ENCODE data around the gene MPZL3.

The MPZL3 gene

GRCh38 chr11:118251858-118252652 lies at the start of gene MPZL3:
Gene MPZL3 (minus strand): TSS chr11:118252365. CDS start chr11:118252294, 71 bp downstream.
- DNase-seq = peak; percentile 63 to 90 (median 86)

GRCh38 chr11:118301600-118302195 lies 49.5 kb upstream of the MPZL3 start:
- DNase-seq = no peak

DNA sequence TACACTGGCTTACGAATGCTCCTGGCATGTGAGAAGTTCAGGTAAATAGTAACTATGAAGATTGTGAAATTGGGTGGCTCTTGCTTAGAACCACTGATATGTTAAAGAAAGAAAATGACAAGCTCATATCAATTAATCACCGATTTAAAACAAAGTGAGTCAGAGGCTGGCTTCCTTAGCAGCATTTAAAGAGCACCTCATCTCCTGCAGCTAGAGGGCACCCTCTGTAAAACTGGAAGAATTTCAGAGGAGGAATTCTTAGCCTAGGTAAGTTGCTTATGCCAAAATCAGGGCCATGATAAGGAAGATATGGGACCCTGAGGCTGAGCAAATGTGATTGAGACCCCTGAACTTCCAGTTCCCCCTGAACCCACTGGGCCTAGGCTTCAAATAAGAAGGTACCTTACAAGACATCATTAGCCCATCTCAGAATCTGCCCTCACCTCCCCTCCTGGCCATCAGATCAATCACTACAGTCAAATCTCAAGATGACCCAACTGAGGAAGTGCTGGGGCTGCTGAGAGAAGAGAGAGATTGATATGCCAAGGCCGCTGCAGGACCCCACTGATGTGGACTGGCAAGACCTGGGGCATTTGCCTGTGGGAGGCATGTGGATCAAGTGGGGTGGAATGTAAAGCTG lies 43.8 kb upstream of the MPZL3 start:
- peak in 5 of 6 experiments; percentile 8 to 60 (median 17) for DNase-seq

DNA sequence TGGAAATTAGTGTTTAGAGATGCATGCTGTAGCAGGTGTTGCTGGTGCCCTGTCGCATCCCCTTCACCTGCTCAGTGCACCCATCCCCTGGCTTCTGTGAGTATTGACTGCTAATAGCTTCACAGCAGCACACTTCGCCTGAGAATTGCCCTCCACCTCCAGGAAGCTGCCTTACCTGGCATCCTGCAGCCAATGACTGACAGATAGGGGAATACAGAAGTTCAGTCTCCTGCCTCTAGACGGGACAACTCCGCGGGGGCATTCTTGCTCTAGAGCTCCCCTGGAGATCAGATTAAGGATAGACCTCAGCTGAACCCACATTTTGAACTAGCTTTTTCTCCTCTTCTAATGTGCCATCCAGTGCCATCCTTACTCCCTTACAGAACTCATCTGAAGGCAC lies 43.0 kb upstream of the MPZL3 start:
- no peak for DNase-seq

- no peak for DNase-seq
Observed at GRCh38 chr11:118294053-118294452, 41.9 kb upstream of the MPZL3 start.

DNA sequence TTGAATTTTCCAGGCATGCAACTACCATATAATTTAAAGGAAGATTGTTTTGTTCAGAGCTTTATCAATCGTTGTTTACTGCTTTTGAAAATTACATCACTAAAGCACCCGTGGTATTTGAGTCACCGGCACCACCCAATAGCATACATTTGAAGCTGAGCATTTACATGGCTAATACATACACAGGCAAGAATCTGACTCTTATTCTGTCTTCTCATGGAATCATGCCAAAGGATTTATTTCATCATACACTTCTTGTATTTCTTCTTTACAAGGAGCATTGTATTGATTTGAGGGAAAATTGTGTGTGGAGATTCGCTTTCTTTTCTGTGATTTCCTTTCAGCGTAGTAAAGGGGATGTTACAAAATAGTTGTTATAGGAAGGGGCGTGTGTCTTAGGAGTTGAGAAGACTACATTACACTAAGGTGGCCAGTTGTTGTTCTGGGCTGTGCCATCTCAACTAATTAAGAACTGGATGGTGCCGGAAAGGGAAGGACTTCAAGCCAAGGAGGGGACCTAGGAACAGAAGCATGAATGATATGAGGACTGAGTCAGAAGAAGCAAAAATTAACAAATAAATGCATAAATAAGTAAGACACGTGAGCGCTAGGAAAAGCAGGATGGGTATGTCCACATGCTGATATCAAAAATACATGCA lies 39.4 kb upstream of the MPZL3 start:
- DNase-seq = no peak

DNA sequence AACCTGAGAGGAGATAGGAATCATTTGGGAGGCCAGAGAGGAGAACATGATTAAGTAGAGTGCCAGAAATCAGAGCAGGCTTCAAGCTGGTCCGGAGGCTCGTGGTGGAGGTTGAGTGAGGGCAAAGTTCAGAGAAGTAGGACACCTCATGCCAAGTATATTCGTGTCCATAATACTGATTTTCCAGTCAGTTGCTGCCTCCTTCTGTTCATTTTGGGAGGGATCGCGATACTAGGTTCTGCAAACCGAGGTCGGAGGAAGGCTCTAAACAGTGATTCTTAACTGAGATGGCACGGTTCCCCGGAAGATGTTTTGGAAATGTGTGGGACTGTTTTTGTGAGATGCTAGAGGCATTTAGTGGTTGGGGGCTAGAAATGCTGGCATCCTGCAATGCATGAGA lies 38.8 kb upstream of the MPZL3 start:
- DNase-seq = peak in 5 of 6 experiments; percentile 13 to 58 (median 31)

DNA sequence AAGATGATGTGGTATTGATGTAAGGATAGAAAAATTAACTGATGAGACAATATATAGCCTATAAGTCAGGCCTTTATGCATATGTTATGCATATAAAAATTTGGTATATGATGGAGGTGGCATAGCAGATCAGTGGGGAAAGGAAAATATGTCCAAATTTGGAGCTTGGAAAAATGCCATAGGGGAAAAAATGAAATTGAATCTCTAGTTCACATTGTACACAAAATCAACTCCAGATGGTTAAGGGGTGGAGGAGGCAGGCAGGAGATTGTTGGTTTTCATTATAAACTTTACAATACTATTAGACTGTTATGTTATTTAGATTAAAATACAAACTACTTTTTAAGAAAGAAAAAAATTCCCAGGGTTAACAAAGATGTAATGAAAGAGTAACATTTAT lies 37.2 kb upstream of the MPZL3 start:
- DNase-seq = no peak

GRCh38 chr11:118287006-118287405 lies 34.8 kb upstream of the MPZL3 start:
- DNase-seq = no peak

- DNase-seq = no peak
Observed at GRCh38 chr11:118286545-118286944, 34.4 kb upstream of the MPZL3 start.

- peak in 1 of 6 experiments; percentile 6 for DNase-seq
Observed at GRCh38 chr11:118283756-118284350, 31.7 kb upstream of the MPZL3 start.

DNA sequence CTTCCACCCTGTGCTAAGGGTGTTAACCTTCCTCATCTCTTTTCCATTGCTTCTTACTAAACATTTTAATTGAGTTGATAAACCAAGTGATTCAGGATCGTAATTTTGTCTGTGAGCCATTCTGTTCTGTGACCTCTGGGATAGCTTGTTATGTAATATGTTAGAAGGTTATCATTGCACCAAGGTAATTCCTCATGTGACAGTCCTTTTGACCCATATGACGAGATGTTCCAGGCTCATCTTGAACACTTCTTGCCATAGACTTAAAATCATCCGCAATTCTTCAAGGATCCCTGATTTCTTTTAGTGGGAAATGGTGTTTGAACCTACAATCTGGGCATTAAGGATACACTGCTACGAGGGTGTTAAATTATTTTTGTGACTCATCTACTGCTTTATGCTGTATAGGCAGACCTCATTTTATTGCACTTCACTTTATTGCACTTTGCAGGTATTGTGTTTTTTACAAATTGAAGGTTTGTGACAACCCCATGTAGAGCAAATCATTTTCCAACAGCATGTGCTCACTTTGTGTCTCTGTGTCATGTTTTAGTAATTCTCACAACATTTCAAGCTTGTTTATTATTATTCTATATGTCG lies 31.0 kb upstream of the MPZL3 start:
- DNase-seq = no peak

DNA sequence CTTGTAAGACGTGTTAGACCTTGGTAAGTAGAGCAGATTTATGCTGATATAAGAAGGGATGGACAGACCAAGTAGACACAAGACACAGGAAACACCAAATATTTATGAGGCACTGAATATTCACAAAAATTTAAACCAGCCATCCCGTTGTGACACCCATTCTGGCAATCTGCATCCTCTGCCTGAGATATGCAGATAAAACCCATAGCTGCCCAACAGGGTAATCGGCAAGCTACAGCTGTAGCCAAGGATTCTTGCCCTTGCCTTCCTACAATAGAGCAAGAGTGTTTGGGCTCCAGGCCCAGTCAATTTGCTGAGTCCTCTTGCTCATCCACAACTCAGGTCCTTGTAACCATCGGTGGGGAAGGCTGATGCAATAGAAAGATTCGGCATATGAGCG lies 30.4 kb upstream of the MPZL3 start:
- DNase-seq = no peak

DNA sequence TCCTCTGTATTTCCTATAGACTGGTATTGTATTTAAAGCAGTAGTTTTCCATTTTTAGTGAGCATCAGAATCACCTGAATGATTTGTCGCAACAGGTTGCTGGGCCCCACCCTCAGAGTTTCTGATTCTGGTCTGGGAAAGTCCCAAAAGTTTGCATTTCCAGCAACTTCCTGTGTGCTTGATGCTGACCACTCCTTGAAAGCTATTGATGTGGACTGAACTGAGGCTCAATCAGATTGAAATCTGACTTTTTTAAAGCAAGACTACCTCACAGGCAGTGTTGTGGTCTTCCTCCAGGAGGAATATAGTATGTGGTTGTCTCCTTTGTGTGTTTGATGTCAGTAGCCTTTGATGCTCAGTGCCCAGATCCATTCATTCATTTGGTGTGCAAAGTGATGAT lies 29.1 kb upstream of the MPZL3 start:
- DNase-seq = no peak

- no peak for DNase-seq
Observed at GRCh38 chr11:118277312-118277711, 25.1 kb upstream of the MPZL3 start.

- no peak for DNase-seq
Observed at GRCh38 chr11:118276422-118276821, 24.3 kb upstream of the MPZL3 start.

GRCh38 chr11:118275176-118275575 lies 23.0 kb upstream of the MPZL3 start:
- DNase-seq = no peak

DNA sequence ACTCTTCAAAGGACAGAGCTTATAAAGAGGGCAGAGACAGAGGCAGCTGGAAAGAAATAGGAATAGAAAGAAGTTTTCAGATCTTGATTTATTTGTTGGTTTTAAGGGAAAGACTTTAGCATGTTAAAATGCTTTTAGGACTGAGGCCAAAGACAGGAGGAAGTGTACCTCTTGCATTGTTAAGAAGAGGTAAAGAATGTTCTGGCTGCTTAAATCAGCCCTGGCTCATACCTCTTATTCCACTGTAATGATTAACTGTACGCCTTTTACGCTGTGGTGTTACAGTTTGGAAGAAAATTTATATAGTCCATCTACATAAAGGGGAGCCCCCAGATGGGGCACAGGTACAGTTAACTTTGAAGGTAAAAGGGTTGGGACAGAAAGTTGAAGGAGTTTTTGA lies 22.0 kb upstream of the MPZL3 start:
- DNase-seq = no peak

GRCh38 chr11:118272001-118272400 lies 19.8 kb upstream of the MPZL3 start:
- no peak for DNase-seq

GRCh38 chr11:118267486-118267885 lies 15.3 kb upstream of the MPZL3 start:
- DNase-seq = no peak

DNA sequence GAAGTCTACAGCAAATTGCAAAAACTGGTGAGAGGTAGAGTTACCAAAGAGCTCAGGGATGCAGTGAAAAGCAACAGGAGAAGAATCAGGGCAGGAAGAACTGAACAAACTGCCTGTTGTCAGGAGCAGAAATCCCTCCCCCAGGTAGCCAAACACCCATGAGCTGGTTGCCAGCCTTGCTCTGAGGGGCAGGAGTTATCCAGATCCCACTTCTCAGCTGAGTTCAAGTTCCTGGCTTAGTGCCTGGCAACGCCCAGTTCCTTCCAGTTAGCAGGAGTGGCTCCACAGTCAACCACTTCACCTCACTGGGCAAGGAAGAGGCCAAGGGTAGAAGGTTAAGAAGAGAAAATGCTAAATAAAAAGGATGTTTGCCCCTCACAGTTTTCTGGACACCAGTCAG lies 13.8 kb upstream of the MPZL3 start:
- no peak for DNase-seq

DNA sequence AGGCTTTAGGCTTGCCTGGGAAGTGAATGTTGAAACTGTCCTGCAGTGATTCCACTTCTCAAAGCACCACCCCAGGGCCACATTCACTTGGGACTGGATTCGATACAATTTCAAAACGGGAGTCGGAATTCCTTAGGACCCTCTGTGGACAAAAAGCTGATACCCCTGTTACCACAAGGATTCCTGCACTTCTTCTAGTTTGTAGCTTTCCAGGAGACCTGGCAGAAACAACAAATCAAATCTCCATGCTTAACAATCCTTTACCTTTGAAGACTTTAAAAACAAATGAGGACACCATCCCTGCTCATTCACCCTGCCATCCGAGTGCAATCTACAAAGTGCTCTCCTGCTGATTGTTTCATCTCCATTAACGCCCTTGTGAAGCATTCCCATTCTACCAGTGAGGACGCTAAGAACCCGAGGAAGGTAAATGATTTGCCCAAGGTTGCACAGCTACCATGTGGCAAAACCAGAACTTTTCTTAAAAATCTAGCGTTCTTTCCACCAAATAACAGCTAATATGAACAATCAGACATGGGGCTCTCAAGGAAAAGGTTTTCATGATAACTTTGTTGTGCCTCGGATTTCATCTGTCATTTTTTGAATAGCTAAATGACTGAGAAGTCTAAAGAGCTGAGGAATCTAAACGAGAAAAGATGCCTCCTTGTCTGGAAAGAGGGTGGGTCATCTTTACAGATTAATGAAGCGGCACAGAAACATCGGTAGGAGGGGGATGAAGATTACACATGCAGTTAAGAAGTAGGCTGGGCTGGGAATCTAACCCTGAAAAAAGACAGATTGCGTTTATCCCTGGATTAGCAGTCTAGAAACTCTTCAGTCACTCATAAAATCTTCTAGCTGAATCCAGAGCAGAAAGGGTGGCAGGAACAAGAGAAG lies 12.7 kb upstream of the MPZL3 start:
- no peak for DNase-seq
